GM18517 (cell line): ENCODE data around the gene POU3F2.

Source experiments
- ATAC-seq: cut with Tn5 transposase; IDR thresholded peaks from one replicate; pipeline ENCODE4 v1.9.1; 2021; ENCODE audit warnings: mild to moderate bottlenecking, moderate library complexity; ENCODE audit not compliant: unreplicated experiment

Gene POU3F2

DNA sequence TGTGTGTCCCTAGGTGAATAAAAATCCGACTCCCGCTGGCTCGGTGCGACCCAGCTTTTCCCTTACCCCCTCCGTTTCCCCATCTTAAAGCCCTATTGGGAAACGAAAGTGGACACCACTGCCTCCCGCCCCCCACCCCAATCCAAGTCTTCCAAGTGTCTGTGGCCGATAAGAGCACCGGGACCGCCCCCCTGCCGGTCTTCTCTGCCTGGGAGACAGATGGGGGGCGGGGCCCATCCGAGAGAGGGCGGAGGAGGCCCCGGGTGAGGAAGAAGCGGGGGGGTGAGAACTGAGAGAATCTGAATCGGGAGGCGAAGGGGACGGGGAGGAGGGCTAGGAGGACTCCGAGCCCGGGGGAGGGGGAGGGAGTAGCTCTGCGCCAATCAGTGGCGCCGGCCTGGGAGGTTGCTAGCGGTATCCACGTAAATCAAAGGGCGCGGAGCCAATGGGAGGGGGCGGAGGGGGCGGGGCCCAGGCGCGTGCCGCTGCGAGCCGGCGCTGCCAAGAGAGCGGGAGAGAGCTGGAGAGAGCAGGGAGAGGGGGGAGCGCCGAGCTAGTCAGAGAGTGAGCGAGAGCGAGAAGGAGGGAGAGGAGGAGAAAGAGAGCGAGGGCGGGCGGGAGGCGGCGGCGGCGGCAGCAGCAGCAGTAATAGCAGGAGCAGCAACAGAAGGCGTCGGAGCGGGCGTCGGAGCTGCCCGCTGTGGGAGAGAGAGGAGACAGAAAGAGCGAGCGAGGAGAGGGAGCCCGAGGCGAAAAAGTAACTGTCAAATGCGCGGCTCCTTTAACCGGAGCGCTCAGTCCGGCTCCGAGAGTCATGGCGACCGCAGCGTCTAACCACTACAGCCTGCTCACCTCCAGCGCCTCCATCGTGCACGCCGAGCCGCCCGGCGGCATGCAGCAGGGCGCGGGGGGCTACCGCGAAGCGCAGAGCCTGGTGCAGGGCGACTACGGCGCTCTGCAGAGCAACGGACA lies at the start of gene POU3F2:
Gene POU3F2 (plus strand): TSS at position 515 of the 972 bp plus-strand sequence. CDS start 300 bp downstream, at position 815.
- peak; percentile 54 for ATAC-seq

DNA sequence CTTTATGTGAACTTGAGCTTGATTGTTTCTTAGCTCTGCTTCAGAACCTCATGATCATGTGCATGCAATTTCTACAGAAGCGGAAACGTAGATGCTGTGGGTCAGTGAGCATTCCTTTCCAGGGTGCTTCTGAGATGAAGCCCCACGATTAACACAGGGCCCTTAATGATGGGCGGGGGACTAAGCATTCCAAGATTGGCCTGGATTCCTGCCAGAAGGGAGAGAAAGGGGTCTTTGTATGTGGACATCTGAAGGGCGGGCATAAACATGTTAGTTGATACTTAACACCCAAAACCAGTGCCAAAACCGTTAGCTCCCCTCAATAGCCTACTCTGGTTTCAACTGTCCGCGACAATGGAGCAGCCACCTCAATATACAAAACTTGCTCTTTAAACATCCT lies 46.9 kb upstream of the POU3F2 start:
- ATAC-seq, result no peak

DNA sequence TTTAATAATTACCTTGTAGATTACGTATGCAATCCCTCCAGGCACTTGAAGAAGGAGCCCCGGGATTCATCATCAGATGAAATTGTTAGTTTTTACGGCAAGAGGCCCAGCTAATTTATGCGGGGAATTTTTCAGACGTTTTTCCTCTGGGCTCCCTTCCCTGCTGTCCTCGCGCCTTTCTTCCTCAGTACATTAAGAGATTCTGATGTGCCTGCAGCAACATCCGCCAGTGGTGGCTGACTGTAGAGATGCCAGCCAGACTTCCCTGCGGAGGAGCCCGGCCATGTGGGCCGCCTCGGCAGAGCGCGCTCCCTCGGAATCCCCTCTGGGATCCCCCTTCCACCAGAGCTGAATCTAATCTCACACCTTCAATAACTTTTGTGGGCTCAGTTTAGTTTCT lies 46.4 kb upstream of the POU3F2 start:
- no peak for ATAC-seq

DNA sequence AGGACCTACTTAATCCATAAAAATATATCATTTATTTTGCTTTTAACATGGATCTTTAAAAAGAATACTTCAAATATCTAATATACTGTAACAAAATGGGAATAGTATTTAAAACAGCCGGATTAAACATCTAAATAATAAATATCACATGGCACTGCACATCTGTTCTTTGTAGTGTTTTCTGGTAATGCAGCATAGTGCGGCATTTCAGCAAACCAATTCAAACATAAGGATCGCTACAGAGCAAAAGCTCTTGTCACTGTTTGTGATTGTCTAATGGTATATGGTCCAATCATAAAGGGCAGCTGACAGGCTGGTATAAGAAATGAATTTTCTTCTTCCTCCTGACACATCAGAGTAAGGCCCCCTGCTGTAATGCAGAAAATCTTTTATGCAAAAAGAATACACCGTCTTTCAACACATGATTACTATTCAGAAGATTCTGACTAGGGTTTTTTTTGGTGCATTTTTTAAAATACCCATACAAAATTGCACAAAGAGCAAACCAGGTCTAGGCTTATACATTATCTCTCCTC lies 40.0 kb upstream of the POU3F2 start:
- no peak for ATAC-seq

DNA sequence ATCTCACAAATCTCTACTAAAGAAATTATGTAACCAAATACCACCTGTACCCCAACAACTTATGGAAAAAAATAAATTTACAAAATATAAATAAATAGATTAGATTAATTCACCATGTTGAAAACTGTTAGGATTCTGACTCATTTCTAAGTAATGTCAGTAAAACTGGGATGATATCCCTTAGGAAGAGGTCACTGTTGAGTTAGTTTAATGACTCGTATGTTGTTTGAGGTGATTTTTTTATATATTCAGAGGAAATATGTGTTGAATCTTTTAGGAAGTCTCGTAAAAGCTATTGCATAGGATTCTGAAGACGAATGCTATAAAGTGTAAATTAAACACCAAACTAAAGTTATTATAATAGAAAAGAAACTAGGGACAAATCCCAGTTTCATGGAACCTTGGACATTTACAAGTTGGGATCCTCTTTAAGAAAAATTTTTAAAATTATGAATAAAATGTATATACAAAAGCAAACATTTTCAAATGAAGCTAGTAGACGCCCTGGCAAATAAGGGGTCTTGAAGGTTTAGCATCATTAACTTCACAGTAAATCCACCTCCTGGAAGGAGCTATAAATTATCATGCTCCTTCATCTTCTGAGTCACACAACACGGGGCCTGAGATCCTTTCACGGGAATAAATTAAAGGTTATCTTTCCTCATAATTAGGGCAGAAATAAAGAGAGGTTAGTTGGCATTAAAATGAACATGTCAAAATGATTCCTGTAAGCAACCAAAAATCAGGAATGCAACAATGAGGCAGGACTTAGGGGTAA lies 37.0 kb upstream of the POU3F2 start:
- no peak for ATAC-seq

DNA sequence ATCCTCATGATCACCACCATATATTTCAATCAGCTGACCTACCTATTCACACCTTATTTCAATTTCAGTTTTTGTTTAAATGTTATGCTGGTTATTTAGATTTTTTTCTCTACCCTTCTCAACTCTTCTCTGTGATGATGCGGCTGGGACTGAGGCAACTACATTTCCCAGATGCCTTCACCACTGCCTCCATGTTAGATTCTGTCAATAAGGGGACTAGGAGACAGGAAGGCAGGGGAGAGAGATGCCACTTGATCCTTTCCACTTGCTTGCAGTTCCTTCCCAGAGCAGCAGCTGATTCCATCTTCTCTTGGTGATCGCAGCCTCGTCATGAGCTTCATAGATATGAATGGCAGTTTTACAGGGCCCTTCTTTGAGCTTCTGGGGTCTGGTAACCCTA lies 33.5 kb upstream of the POU3F2 start:
- no peak for ATAC-seq

DNA sequence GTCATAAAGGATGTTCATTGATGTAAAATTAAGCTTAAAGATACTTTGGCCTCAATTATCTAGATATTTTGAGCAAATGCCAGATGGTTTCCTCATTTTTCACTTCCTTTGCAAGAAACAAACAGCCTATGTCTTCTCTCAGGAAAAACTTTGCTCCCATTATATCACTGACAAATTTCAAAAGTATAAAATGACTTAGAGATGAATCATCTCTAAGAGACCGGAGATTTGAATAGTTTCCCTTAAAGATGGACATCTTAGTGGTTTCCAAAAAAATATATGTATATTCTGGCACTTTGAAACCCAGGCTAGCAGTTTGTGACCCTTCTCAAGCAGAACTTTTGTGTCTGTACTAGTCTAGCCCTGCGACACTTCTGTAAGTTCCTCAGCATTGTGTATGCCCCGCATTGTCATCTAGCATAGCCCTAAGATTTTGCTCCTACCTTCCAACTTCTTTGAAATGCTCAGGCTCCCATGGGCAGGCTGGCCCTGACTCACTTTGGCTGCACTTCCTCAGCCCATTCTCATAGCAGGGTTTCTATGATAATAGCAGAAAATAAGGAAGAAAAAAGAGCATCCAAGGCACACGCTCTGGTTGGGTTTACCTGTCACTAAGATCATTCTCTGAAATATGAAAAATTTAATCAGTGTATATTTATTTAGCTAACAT lies 25.7 kb upstream of the POU3F2 start:
- ATAC-seq, result no peak

DNA sequence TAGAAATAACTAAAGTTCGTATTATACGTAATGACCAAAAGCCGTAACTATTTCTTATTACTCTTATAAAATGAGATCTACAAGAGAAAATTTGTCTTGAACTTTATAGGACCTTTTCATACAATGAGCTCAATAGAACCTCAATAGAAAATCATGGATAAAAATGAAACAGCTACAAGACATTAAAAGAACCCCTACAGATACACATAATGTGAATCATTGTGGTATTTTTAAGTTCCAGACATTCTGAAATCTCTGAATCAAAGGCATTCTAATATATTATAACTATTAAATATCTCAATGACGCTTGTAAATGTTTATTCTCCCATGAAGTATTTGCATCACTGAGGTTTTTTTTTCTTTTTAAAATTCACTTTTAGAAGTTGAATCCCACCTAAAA lies 22.2 kb upstream of the POU3F2 start:
- ATAC-seq, result no peak

DNA sequence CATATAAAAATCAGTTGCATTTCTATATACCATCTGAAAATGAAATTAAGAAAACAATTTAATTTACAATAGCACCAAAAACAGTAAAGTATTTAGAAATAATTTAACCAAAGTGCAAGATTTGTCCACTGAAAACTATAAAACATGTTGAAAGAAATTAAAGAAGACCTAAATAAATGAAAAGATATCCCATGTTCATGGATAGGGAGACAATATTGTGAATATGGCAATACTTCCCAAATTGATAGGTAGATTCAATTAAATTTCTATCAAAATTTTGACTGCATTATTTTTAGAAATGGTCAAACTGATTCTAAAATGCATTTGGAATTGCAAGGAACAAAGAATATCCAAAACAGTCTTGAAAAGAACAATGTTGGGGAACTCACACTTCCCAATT lies 17.6 kb upstream of the POU3F2 start:
- no peak for ATAC-seq

DNA sequence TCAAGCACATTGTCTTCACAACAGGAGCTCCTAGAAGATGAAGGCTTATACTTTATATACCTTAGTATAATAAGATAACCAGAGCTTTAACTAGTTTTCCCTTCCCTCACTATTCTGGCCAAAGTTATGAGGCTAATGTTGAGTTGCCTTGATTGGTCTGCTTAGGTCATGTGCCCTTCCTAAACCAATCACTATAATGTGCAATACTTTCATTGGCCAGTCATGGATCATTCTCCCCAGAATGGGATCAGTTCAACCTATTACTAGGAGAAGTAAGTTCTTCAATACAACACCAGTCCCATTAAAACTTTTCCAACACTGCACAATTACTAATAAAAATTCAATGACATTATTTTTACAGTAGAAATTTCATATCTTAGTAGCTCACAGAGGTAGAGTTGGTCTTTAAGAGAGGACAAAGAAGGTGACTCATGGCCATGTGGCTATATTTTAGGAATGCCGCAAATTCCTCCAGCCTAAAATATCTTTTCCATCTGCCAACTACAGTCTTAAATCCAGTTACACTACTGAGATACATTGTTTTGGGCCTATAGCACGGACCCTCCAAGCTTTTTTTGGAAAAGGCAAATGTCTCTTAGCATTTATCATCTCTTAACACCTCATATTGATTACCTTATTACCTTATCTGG lies 12.5 kb upstream of the POU3F2 start:
- no peak for ATAC-seq

DNA sequence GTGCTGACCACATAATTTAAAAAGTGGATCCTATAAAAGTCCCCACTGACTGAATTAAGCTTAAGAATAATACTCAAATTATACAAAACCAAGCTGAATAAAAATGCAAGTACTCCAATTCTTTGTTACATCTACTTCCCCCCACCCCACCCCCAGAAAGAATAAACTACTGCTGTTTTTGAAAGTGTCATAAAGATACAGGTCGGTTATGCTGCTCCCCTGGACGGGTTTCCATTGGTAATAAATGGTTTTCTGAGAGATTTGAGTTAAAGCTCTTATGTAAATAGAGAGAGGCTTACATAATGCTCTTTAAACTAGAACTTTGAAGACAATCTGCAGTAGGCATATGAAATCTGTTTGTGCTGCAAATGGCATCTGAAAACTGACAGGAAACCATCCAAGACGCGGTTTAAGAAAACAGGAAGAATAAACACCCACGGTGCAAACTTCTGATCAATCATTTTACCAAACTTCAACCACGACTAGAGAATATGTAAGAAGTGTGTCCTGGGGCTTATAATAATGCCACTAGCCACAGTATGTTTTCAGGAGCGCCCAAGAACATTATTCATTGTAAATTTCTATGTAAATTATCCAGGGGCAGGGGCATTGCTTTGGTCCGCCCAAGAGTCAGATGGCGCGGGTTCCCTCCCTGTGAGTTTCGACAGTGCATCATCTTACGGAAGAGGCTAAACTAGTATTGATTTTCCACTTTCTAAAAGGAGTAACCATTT lies 10.8 kb upstream of the POU3F2 start:
- ATAC-seq, result no peak

DNA sequence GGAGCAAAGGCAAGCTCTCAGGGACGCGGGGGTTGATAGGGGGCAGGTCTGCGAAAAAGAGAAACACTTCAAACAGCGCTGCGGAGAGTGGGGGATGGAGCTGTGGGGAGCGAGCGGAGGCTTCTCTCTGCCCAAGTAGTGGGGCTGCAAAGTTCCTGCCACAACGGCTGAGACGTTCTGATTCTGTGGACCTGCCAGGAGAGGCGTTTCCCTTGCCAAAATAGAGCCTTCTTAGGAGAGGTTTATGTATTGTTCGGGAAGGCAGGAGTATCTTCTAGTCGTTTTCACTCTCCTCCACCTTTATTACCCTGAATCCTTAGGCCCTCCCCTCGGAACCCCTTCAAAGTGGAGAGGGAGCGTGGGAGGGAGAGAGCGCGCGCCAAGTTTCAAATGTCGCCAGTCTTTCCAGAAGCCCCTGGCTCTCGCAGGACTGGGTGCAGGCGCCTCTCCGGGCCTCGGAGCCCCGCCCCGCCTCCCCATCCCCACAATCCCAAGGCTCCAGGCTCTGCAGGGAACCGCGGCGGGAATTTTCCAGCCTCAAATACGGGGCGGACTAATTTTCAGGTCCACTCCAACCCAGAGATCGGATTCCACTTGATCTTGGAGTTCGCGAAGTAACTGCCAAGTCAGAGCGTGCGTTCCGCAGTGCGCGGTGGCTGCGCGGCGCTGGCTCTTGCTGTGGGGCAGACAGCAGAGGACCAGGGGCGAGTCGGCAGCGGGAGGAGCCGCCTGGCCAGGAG lies 10.0 kb upstream of the POU3F2 start:
- ATAC-seq, result no peak

DNA sequence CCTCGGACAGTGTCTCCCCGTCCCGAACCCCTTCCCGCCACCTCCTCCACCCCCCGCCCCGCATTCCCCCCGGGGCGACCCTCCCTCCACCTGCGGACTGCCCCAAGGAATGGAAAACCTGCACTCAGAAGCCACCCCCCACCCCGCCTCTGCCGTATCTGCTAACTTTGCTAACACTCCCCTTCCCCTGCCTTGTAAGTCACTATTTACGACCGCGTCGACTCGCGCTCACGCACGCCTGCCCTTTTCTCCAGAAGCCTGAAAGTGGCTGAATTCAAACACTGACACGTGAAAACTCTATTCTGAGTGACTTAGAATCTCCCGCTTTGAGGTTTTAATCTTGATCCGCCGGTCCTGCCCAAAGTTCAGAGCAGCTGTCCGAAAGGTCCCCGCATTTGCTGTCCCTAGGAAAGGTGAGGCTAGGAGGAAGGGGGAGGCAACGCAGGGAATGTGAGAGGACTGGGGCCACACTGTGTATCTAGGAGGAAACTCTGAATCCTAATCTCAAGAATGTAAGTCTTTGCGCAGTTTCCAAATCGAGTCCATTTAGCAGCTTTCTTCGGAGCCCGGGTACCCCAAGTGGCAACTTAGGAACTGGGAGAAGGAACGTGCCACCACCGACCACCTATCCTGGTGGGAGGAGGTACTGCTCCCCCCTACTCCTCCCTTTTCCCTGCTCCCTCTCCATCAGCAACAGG lies 9.3 kb upstream of the POU3F2 start:
- ATAC-seq, result no peak

DNA sequence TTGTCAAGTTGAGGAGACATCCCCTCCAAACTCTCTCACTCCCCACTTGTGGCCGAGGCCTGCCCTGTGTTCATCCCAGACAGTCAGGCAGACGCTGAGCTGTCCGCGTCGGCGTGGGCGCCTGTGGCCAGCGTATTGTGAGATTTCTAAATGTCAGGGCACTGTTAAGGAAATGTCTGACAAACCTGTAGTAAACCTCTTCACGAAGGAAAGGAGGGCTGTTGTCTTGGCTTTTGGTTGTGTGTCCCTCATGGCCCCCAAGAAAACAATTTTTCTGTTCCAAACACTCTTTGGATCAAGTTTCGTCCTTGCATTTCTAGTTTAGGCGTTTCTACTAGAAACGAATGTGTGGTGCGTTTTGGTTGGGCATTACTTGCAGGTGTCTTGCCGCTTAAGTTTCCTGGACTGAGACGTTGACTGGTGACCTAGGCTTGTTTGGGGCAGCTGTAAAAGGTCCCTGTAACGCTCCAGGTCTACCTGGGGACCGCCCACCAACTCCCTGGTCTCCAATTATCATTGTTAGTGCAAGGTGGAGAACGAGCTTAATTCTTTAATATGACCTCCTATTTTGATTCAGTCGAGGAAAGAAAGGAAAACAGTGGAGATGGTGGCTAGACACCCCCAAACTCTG lies 8.7 kb upstream of the POU3F2 start:
- no peak for ATAC-seq

DNA sequence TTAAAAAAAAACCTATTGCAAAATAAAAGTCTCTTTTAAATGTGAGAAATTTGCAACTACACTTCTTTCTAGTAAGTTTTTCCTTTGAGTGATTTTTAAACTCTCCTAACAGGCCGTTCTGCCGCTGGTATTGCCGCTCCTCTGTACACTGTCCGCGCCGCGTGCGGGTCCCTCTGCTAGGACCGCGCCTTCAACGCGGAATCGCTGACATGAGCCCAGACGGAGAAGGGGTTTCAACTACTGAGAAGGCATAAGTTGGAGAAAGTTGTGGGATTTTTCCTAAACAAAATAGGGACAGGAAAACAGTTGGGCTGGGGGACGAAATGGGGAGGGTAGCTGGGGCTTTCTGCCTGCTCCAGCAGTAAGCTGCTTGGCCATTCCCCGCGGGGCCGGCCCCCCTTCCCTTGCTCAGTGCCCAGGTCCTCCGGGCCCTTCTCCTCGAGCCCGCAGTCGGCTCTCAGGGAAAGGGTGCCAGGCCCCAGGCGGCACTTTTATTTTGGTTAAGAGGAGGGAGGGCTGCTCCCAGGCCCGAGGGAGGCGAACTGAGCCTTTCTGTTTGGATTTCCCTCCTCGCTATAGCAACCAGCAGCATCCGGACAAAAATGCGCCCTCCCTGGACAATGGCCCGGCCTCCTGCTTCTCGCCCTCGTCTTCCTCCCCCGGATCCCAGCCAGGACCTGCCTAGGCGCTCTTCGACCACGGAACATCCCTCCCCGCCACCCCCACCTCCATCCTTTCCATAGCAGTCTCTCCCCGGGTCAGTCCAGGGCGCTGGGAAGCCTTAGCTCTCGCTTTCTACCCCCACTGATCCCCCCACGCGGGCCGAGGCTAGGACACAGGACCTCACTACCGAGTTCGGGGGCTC lies 6.8 kb upstream of the POU3F2 start:
- no peak for ATAC-seq

DNA sequence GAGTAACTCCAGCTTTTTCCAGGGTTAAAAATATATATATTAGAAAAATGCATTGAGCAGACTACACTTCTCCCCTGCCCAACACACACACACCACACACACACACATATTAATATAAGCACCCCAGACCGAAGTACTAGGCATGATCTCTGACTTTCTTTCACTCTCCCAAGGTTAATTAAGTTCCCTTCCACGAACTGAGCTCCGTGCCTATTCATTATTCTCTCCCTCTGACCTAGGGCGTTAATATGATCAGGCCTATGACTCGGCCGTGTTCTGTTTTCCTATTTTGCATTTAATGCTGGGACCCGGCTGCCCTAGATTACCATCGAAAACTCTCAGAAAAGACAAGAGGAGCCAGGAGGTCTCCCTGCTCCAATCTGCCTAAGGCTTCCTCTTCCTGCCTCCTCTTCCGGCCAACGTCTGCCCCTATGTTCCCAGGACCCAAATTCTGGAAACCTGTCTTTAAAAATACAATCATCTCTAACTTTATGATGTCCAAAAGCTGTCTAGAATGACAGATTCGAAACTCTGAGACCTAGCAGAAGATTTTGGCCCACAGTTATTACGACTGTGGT lies 6.1 kb upstream of the POU3F2 start:
- ATAC-seq, result no peak

DNA sequence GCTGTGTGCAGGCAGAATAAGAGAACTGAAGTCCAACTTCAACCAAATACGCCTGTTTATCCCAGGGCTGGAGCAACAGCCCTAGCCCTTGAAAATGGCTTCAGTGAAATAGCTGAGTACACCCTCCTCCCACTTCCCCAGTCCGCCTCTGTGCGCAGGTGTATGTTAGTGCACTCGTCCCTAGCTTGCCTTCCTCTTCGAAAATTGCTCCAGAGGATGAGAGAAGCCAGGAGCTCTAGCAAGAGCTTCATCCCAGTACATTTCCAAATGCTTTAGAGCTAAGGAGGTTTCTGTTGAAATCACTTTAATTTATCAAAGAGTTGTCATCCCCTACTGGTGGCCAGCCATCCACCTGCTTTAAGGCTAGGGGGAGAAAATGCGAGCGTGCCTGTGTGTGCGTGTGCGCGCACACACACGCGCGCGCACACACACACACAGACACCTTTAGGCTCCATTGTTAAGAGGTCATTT lies 5.4 kb upstream of the POU3F2 start:
- ATAC-seq, result no peak
